HG02981 (cell line): ENCODE data around the gene SIRT7.

ENCODE experiments used
- ATAC-seq: cut with Tn5 transposase; IDR thresholded peaks from one replicate; pipeline ENCODE4 v1.9.1; 2021; ENCODE audit warnings: mild to moderate bottlenecking, moderate library complexity; ENCODE audit not compliant: unreplicated experiment

SIRT7 gene

GRCh38 chr17:81921996-81922565, 4.1 kb upstream of the SIRT7 start:
- ATAC-seq: no peak

GRCh38 chr17:81921537-81921862, 3.5 kb upstream of the SIRT7 start:
- no peak for ATAC-seq

GRCh38 chr17:81920612-81921536, 2.9 kb upstream of the SIRT7 start:
- no peak for ATAC-seq

GRCh38 chr17:81918832-81919545, 1.0 kb upstream of the SIRT7 start:
- no peak for ATAC-seq

GRCh38 chr17:81918333-81918669, 325 bp upstream of the SIRT7 start:
- peak; percentile 11 for ATAC-seq

- no peak for ATAC-seq
These were observed 1.6 kb downstream of the SIRT7 start for GRCh38 chr17:81916234-81917001.

GRCh38 chr17:81915331-81915730, 2.6 kb downstream of the SIRT7 start:
- no peak for ATAC-seq

- ATAC-seq: no peak
These were observed 3.7 kb downstream of the SIRT7 start for GRCh38 chr17:81914103-81914850.

- ATAC-seq: no peak
These were observed 4.4 kb downstream of the SIRT7 start for GRCh38 chr17:81913394-81914102.

GRCh38 chr17:81912441-81913309, 5.3 kb downstream of the SIRT7 start:
- ATAC-seq: no peak

- no peak for ATAC-seq
These were observed 6.0 kb downstream of the SIRT7 start for GRCh38 chr17:81911969-81912368.

- peak; percentile 74 for ATAC-seq
These were observed 6.6 kb downstream of the SIRT7 start, which contains the start of gene PCYT2 for GRCh38 chr17:81911277-81911961. Gene PCYT2, minus strand, starts transcription at chr17:81911399. Its CDS starts 44 bp downstream, at chr17:81911355.

GRCh38 chr17:81910840-81911276, 7.1 kb downstream of the SIRT7 start:
- peak; percentile 25 for ATAC-seq

GRCh38 chr17:81909966-81910839, 7.8 kb downstream of the SIRT7 start:
- no peak for ATAC-seq

GRCh38 chr17:81909231-81909630, 8.7 kb downstream of the SIRT7 start:
- ATAC-seq: no peak

- ATAC-seq: no peak
These were observed 9.2 kb downstream of the SIRT7 start for GRCh38 chr17:81908793-81909192.
